Prostate gland (tissue), 2 donors: Measurements from ENCODE around the gene LEO1.

Experiments
- CTCF ChIP-seq, 4 experiments: fragments of 200-600 bp in 2 of 4; fragments of 450-650 bp in 2 of 4; sonication (generic) in 2 of 4; IDR thresholded peaks; 1 replicate in 3 of 4; 2 replicates in 1 of 4; pipeline ENCODE4 v1.5.1; 2016 to 2019; ENCODE audit warnings: antibody characterized with exemption in 4 of 4, mild to moderate bottlenecking in 2 of 4, moderate library complexity in 2 of 4
- POLR2A ChIP-seq: fragments of 450-650 bp; IDR thresholded peaks from one replicate; pipeline ENCODE4 v1.6.1; 2016; ENCODE audit warnings: antibody characterized with exemption, mild to moderate bottlenecking
- POLR2AphosphoS5 ChIP-seq: sonication (generic); formaldehyde crosslinking; IDR thresholded peaks from one replicate; pipeline ENCODE4 v1.6.1; 2017; ENCODE audit warnings: antibody characterized with exemption

- TF ChIP-seq POLR2A (no peak), CTCF (IDR thresholded peaks at IDR 0.05) (no peak), POLR2AphosphoS5 (peak; percentile 30)
Measured at GRCh38 chr15:52008698-52009434, 37.3 kb upstream of the LEO1 start.
